A549 (cell line): ENCODE results near the gene ELF2. TPM values are rescaled to one million over a fixed set of nuclear protein-coding genes. Genes with fewer than 3 reads are reported as not detected.

Experiments
- ATAC-seq, 2 experiments: fragments of 200-7000 bp in 1 of 2; fragments of >200 bp in 1 of 2; cut with Nextera tagmentation in 1 of 2; cut with Tn5 transposase in 1 of 2; 3 replicates each; pipeline versions ENCODE4 v1.8.0 to v1.9.1; 2018 to 2020; ENCODE audit warnings: mild to moderate bottlenecking in 1 of 2, moderate library complexity in 1 of 2
- CTCF ChIA-PET: fragments of 300-600 bp; sonication (Branson Sonifier 250); formaldehyde crosslinking; extraction: SDS; loops from one replicate; lab custom pipeline; 2021; ENCODE audit warnings: antibody characterized with exemption, inconsistent platforms; lab: Yijun Ruan, JAX
- POLR2A ChIA-PET: fragments of 350-600 bp; formaldehyde crosslinking; extraction: SDS; loops from one replicate; lab custom pipeline; 2021; ENCODE audit warnings: antibody characterized with exemption, inconsistent platforms; lab: Yijun Ruan, JAX
- DNase-seq, 2 experiments: peaks; one replicate each; pipeline versions ENCODE4 v3.0.0 to v3.0.0-alpha.2; 2011 to 2016; ENCODE audit warnings: low read depth in 1 of 2, low spot score in 1 of 2
- FAIRE-seq: peaks from 2 replicates; lab custom pipeline; 2011; peaks lifted over from hg19 to GRCh38; lab: Jason Lieb, UNC
- H3K27ac ChIP-seq, 2 experiments: fragments of >200 bp; sonication (Bioruptor Twin); formaldehyde crosslinking; 3 replicates each; pipeline ENCODE4 v1.5.1; 2016 to 2017
- H3K4me1 ChIP-seq: fragments of >200 bp; sonication (Bioruptor Twin); formaldehyde crosslinking; 3 replicates; pipeline ENCODE4 v1.6.1; 2016
- H3K4me2 ChIP-seq: fragments of >200 bp; sonication (Bioruptor Twin); formaldehyde crosslinking; 3 replicates; pipeline ENCODE4 v1.6.1; 2016
- H3K4me3 ChIP-seq: fragments of >200 bp; sonication (Bioruptor Twin); formaldehyde crosslinking; 3 replicates; pipeline ENCODE4 v1.5.1; 2016
- H3K9me3 ChIP-seq: fragments of >200 bp; sonication (Bioruptor Twin); formaldehyde crosslinking; 3 replicates; pipeline ENCODE4 v1.6.1; 2016
- BHLHE40 ChIP-seq: IDR thresholded peaks from 2 replicates; pipeline ENCODE4 v1.6.1; 2012; ENCODE audit warnings: low read depth, low read length, inconsistent platforms
- CHD4 ChIP-seq: fragments of 200-600 bp; sonication (generic); IDR thresholded peaks from 2 replicates; pipeline ENCODE4 v1.6.1; 2016; ENCODE audit warnings: antibody characterized with exemption, mild to moderate bottlenecking, borderline replicate concordance
- EHF ChIP-seq: fragments of 250-450 bp; sonication (Bioruptor Pico); IDR thresholded peaks from 2 replicates; pipeline ENCODE4 v1.5.0; 2020; ENCODE audit warnings: mild to moderate bottlenecking
- EHMT2 ChIP-seq: fragments of 200-600 bp; sonication (generic); IDR thresholded peaks from 2 replicates; pipeline ENCODE4 v1.6.1; 2016; ENCODE audit warnings: antibody characterized with exemption, low read depth, mild to moderate bottlenecking, moderate library complexity
- EP300 ChIP-seq, 2 experiments: fragments of >200 bp; sonication (Bioruptor Twin); formaldehyde crosslinking; IDR thresholded peaks; 2 replicates in 1 of 2; 3 replicates in 1 of 2; pipeline ENCODE4 v1.6.1; 2016 to 2017
- FOSB ChIP-seq: fragments of 250-450 bp; sonication (Bioruptor Pico); IDR thresholded peaks from 2 replicates; pipeline ENCODE4 v1.5.0; 2020; ENCODE audit warnings: mild to moderate bottlenecking, moderate library complexity
- HOXB13 ChIP-seq: fragments of 250-450 bp; sonication (Bioruptor Pico); IDR thresholded peaks from 2 replicates; pipeline ENCODE4 v1.5.0; 2020; ENCODE audit warnings: low read depth, mild to moderate bottlenecking, moderate library complexity
- HOXB5 ChIP-seq: fragments of 250-450 bp; sonication (Bioruptor Pico); IDR thresholded peaks from 2 replicates; pipeline ENCODE4 v1.5.0; 2020; ENCODE audit warnings: mild to moderate bottlenecking, moderate library complexity
- JUN ChIP-seq, 2 experiments: fragments of >200 bp; sonication (Bioruptor Twin); formaldehyde crosslinking; IDR thresholded peaks; 2 replicates in 1 of 2; 3 replicates in 1 of 2; pipeline ENCODE4 v1.6.1; 2016 to 2017
- MYC ChIP-seq: IDR thresholded peaks from 2 replicates; pipeline ENCODE4 v1.6.1; 2012; ENCODE audit warnings: mild to moderate bottlenecking, inconsistent platforms, low read length, improper control_type of control experiment, borderline replicate concordance
- NFE2L2 ChIP-seq: fragments of 150-350 bp; conservative IDR thresholded peaks from 2 replicates; pipeline ENCODE4 v1.6.1; 2014; ENCODE audit warnings: low read length
- POLR2AphosphoS2 ChIP-seq: conservative IDR thresholded peaks from 2 replicates; pipeline ENCODE4 v1.6.1; 2012; ENCODE audit warnings: low read length, improper control_type of control experiment, inconsistent platforms
- RAD21 ChIP-seq, 2 experiments: fragments of >200 bp in 1 of 2; sonication (Bioruptor Twin) in 1 of 2; formaldehyde crosslinking in 1 of 2; IDR thresholded peaks in 1 of 2; conservative IDR thresholded peaks in 1 of 2; 2 replicates in 1 of 2; 3 replicates in 1 of 2; pipeline ENCODE4 v1.6.1; 2012 to 2018; ENCODE audit warnings: inconsistent platforms in 1 of 2
- RARB ChIP-seq: fragments of 250-450 bp; sonication (Bioruptor Pico); IDR thresholded peaks from 2 replicates; pipeline ENCODE4 v1.8.0; 2021; ENCODE audit warnings: mild to moderate bottlenecking, moderate library complexity
- RCOR1 ChIP-seq: fragments of 150-350 bp; IDR thresholded peaks from 2 replicates; pipeline ENCODE4 v1.6.1; 2014; ENCODE audit warnings: antibody characterized with exemption, low read length, low read depth
- REST ChIP-seq: fragments of 200-600 bp; sonication (generic); IDR thresholded peaks from 2 replicates; pipeline ENCODE4 v1.6.1; 2016; ENCODE audit warnings: antibody characterized with exemption, mild to moderate bottlenecking, moderate library complexity
- SREBF2 ChIP-seq: fragments of 450-650 bp; IDR thresholded peaks from 2 replicates; pipeline ENCODE4 v1.6.1; 2014; ENCODE audit warnings: mild to moderate bottlenecking, moderate library complexity
- TFCP2L1 ChIP-seq: fragments of 250-450 bp; sonication (Bioruptor Pico); IDR thresholded peaks from 2 replicates; pipeline ENCODE4 v1.5.0; 2021; ENCODE audit warnings: mild to moderate bottlenecking
- TP53 ChIP-seq: fragments of 250-450 bp; sonication (Bioruptor Pico); IDR thresholded peaks from 2 replicates; pipeline ENCODE4 v1.5.0; 2021; ENCODE audit warnings: mild to moderate bottlenecking, moderate library complexity
- ZC3H11A ChIP-seq: fragments of 450-650 bp; IDR thresholded peaks from 2 replicates; pipeline ENCODE4 v1.6.1; 2014; ENCODE audit warnings: antibody characterized with exemption, mild to moderate bottlenecking
- ZNF302 ChIP-seq: fragments of 250-450 bp; sonication (Bioruptor Pico); IDR thresholded peaks from 2 replicates; pipeline ENCODE4 v1.9.0; 2021; ENCODE audit warnings: inconsistent platforms, mild to moderate bottlenecking, moderate library complexity
- WGBS: methylation state at CpG from one replicate; pipeline ENCODE4 v1.1.6; 2017; ENCODE audit errors: missing lambda C conversion rate; 5-methylcytosine and 5-hydroxymethylcytosine counted together
- polyA plus RNA-seq, 4 experiments: library from polyadenylated mRNA; depleted of rRNA in 3 of 4; stranded (reverse); fragments of >200 nt; fragmentation: RNase III in 1 of 4; extraction: RNeasy Plus Mini Kit Qiagen cat#74134 plus additional on column Dnase treatment in 1 of 4; gene quantifications; 2 replicates in 3 of 4; 3 replicates in 1 of 4; pipeline ENCODE4 v1.2.3, GENCODE V29; 2011 to 2017
- TF ChIP-seq, protein P1 (sequence below): fragments of 250-450 bp; sonication (Bioruptor Pico); IDR thresholded peaks from 2 replicates; pipeline ENCODE4 v1.5.0; 2021; ENCODE audit warnings: mild to moderate bottlenecking, moderate library complexity, borderline replicate concordance
- TF ChIP-seq, protein P2 (sequence below): IDR thresholded peaks from 2 replicates; pipeline ENCODE4 v1.6.1; 2012; ENCODE audit warnings: low read depth, borderline replicate concordance
- TF ChIP-seq, protein P3 (sequence below): fragments of >200 bp; sonication (Bioruptor Twin); formaldehyde crosslinking; IDR thresholded peaks from 3 replicates; pipeline ENCODE4 v1.5.1; 2016
- TF ChIP-seq, protein P4 (sequence below): fragments of 250-450 bp; sonication (Bioruptor Pico); IDR thresholded peaks from 2 replicates; pipeline ENCODE4 v1.5.0; 2020; ENCODE audit warnings: low read depth, mild to moderate bottlenecking, moderate library complexity

Gene ELF2
- polyA plus RNA-seq, 2 of the 4 experiments (the other 2 are of a cell fraction): 12.7 to 24.3 TPM

- TF ChIP-seq, protein P1, sequence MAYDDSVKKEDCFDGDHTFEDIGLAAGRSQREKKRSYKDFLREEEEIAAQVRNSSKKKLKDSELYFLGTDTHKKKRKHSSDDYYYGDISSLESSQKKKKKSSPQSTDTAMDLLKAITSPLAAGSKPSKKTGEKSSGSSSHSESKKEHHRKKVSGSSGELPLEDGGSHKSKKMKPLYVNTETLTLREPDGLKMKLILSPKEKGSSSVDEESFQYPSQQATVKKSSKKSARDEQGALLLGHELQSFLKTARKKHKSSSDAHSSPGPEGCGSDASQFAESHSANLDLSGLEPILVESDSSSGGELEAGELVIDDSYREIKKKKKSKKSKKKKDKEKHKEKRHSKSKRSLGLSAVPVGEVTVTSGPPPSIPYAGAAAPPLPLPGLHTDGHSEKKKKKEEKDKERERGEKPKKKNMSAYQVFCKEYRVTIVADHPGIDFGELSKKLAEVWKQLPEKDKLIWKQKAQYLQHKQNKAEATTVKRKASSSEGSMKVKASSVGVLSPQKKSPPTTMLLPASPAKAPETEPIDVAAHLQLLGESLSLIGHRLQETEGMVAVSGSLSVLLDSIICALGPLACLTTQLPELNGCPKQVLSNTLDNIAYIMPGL: no peak
- no peak for TF ChIP-seq CHD4
- TF ChIP-seq EHF (CRISPR knock-in tag): no peak
- TF ChIP-seq HOXB5 (CRISPR knock-in tag): no peak
- TF ChIP-seq TFCP2L1 (CRISPR knock-in tag): no peak
- TF ChIP-seq SREBF2: no peak
- Histone ChIP-seq H3K9me3 (no peaks in the 10 kb centered on the region), H3K4me1 (peaks cover 10% of the 10 kb centered on the region; the same call in 2 of the 3 replicates), H3K4me3 (no peak overlapping the region), H3K4me2 (no peak overlapping the region), H3K27ac (no peak overlapping the region)
- ATAC-seq: no peak
- no peak for DNase-seq
- no peak for FAIRE-seq
- ChIA-PET POLR2A (no interaction called here), CTCF (interaction anchor here (0.9 to 2.7 kb wide), 3 partner anchors 12 to 464 kb away, joined by 3 to 8 read pairs (median 4); no protein-coding TSS in a partner anchor)
- 85% methylated on average over 5 of the region's 5 CpGs for WGBS
Observed at GRCh38 chr4:139154952-139155557, 22.0 kb downstream of the ELF2 start.

DNA sequence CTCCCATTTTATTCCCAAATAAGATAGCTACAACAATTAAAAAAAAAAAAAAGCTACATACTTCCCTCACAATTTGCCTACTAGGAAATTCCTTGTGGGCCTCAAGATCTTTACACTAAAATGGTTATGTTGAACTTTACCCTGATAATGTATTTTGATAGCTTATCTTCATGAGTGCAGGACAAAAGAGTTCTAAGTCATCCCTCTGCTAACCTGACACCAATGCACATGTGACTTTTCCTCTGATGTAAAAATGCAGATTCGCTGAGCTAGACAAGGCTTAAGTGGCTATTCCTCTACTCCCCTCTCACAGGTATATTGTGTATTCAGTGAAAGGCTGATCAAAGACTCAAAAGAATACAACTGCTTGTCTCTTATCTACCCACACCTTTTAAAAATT lies 22.5 kb downstream of the ELF2 start:
- H3K4me3 ChIP-seq: no peak overlapping the region
- H3K9me3 ChIP-seq: no peaks in the 10 kb centered on the region
- ChIA-PET CTCF (interaction anchor here (0.9 to 2.7 kb wide), 4 partner anchors 13 to 465 kb away, joined by 3 to 8 read pairs (median 5); no protein-coding TSS in a partner anchor), POLR2A (no interaction called here)
- DNase-seq (no peak), FAIRE-seq (no peak), ATAC-seq (no peak)
- no peak overlapping the region for H3K27ac ChIP-seq
- H3K4me1 ChIP-seq: peaks cover 10% of the 10 kb centered on the region; the same call in 2 of the 3 replicates
- no peak for TF ChIP-seq NFE2L2
- no peak for TF ChIP-seq FOSB
- no peak for TF ChIP-seq HOXB13 (CRISPR knock-in tag)
- no peak for TF ChIP-seq RARB
- TF ChIP-seq ZC3H11A: no peak
- no peak for TF ChIP-seq EHMT2
- TF ChIP-seq SREBF2: no peak
- no peak for TF ChIP-seq ZNF302 (CRISPR knock-in tag)
- TF ChIP-seq, protein P2, sequence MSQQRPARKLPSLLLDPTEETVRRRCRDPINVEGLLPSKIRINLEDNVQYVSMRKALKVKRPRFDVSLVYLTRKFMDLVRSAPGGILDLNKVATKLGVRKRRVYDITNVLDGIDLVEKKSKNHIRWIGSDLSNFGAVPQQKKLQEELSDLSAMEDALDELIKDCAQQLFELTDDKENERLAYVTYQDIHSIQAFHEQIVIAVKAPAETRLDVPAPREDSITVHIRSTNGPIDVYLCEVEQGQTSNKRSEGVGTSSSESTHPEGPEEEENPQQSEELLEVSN: no peak
- no peak for TF ChIP-seq BHLHE40
- no peak for TF ChIP-seq HOXB5 (CRISPR knock-in tag)
- H3K4me2 ChIP-seq: no peak overlapping the region
- WGBS: 81% methylated on average over 1 of the region's 1 CpG

DNA sequence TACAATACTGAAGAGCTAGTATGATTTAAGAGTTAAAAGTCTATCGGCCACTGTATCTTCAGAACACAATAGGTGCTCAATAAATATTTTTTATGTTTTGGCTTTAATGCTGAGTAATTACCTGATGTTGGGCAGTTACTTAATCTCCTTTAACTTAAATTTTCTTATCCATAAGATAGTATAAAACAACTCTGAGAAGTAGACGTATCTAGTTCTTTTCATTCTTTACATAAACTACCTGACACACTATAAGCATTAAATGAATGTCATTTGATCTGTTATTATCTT lies 22.9 kb downstream of the ELF2 start:
- H3K4me2 ChIP-seq: no peak overlapping the region
- ChIA-PET POLR2A (no interaction called here), CTCF (interaction anchor here (0.9 to 2.7 kb wide), 3 partner anchors 14 to 465 kb away, joined by 3 to 8 read pairs (median 6); no protein-coding TSS in a partner anchor)
- no peak for TF ChIP-seq POLR2AphosphoS2
- no peak for TF ChIP-seq TFCP2L1 (CRISPR knock-in tag)
- TF ChIP-seq, protein P3, sequence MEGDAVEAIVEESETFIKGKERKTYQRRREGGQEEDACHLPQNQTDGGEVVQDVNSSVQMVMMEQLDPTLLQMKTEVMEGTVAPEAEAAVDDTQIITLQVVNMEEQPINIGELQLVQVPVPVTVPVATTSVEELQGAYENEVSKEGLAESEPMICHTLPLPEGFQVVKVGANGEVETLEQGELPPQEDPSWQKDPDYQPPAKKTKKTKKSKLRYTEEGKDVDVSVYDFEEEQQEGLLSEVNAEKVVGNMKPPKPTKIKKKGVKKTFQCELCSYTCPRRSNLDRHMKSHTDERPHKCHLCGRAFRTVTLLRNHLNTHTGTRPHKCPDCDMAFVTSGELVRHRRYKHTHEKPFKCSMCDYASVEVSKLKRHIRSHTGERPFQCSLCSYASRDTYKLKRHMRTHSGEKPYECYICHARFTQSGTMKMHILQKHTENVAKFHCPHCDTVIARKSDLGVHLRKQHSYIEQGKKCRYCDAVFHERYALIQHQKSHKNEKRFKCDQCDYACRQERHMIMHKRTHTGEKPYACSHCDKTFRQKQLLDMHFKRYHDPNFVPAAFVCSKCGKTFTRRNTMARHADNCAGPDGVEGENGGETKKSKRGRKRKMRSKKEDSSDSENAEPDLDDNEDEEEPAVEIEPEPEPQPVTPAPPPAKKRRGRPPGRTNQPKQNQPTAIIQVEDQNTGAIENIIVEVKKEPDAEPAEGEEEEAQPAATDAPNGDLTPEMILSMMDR: no peak
- no peak for TF ChIP-seq REST
- TF ChIP-seq HOXB5 (CRISPR knock-in tag): no peak
- TF ChIP-seq EP300 (IDR thresholded peaks at IDR 0.05): no peak
- no peak for TF ChIP-seq JUN (IDR thresholded peaks at IDR 0.05)
- TF ChIP-seq RARB: no peak
- TF ChIP-seq, protein P4, sequence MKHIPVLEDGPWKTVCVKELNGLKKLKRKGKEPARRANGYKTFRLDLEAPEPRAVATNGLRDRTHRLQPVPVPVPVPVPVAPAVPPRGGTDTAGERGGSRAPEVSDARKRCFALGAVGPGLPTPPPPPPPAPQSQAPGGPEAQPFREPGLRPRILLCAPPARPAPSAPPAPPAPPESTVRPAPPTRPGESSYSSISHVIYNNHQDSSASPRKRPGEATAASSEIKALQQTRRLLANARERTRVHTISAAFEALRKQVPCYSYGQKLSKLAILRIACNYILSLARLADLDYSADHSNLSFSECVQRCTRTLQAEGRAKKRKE: no peak
- no peak for TF ChIP-seq RCOR1
- TF ChIP-seq RAD21 (conservative IDR thresholded peaks at IDR 0.05 in 1 of 2, IDR thresholded peaks at IDR 0.05 in 1 of 2): no peak
- no peak for TF ChIP-seq TP53 (CRISPR knock-in tag)
- TF ChIP-seq MYC: no peak
- no peak for TF ChIP-seq NFE2L2

More for the DNA sequence above, 22.9 kb downstream of the ELF2 start:
- Histone ChIP-seq H3K27ac (no peak overlapping the region), H3K4me1 (peaks cover 10% of the 10 kb centered on the region; the same call in 2 of the 3 replicates), H3K9me3 (no peaks in the 10 kb centered on the region), H3K4me3 (no peak overlapping the region)
- no peak for DNase-seq
- WGBS: 92% methylated on average over 2 of the region's 2 CpGs
- FAIRE-seq: no peak
- ATAC-seq: no peak
